Activated CD8-positive, alpha-beta T cell treated with anti-CD3 and anti-CD28 coated beads, Interleukin-2, amount 10 ng/mL, durations not matched to agents 7 days and 5 days (primary cell): ENCODE measurements around the gene FAM3A. TPM values are rescaled to one million over a fixed set of nuclear protein-coding genes. Genes with fewer than 3 reads are reported as not detected.
"Not testable (repeated sequence)": the region's sequence is repeated elsewhere in the genome, so short reads cannot be mapped to it uniquely, and the experiment has no call there.

Experiments used
- ATAC-seq: fragments of 150-1000 bp; cut with Tn5 transposase; one replicate; pipeline ENCODE4 v1.10.0; 2021; ENCODE audit warnings: moderate library complexity
- CTCF ChIA-PET: fragments of 350-600 bp; sonication (Branson Sonifier 250); formaldehyde crosslinking; loops from one replicate; lab custom pipeline; 2021; ENCODE audit warnings: antibody characterized with exemption; lab: Charles Lee
- POLR2A ChIA-PET: fragments of 350-600 bp; sonication (Branson Sonifier 250); formaldehyde crosslinking; loops from one replicate; lab custom pipeline; 2021; ENCODE audit warnings: antibody characterized with exemption; lab: Charles Lee
- DNase-seq: peaks from one replicate; pipeline ENCODE4 v3.0.0-alpha.2; 2020
- H3K27ac Mint-ChIP-seq: one replicate; pipeline ENCODE4 v1.8.0; 2021; ENCODE audit warnings: mild to moderate bottlenecking, mixed read lengths
- H3K27me3 Mint-ChIP-seq: one replicate; pipeline ENCODE4 v1.8.0; 2021; ENCODE audit warnings: low read depth, mixed read lengths
- H3K36me3 Mint-ChIP-seq: one replicate; pipeline ENCODE4 v1.8.0; 2021; ENCODE audit warnings: low read depth, mixed read lengths
- H3K4me1 Mint-ChIP-seq: one replicate; pipeline ENCODE4 v1.8.0; 2021; ENCODE audit warnings: low read depth, mixed read lengths
- H3K4me3 Mint-ChIP-seq: one replicate; pipeline ENCODE4 v1.8.0; 2021; ENCODE audit warnings: mild to moderate bottlenecking, mixed read lengths
- H3K9me3 Mint-ChIP-seq: one replicate; pipeline ENCODE4 v1.8.0; 2022; ENCODE audit warnings: mixed read lengths; ENCODE audit not compliant: insufficient read depth
- total RNA-seq, 2 experiments: library from RNA; stranded (reverse); gene quantifications; one replicate each; pipeline ENCODE4 v1.2.3, GENCODE V29; 2021

The FAM3A gene
- total RNA-seq, 2 experiments from 2014 or later = 28.5 to 31.6 TPM

DNA sequence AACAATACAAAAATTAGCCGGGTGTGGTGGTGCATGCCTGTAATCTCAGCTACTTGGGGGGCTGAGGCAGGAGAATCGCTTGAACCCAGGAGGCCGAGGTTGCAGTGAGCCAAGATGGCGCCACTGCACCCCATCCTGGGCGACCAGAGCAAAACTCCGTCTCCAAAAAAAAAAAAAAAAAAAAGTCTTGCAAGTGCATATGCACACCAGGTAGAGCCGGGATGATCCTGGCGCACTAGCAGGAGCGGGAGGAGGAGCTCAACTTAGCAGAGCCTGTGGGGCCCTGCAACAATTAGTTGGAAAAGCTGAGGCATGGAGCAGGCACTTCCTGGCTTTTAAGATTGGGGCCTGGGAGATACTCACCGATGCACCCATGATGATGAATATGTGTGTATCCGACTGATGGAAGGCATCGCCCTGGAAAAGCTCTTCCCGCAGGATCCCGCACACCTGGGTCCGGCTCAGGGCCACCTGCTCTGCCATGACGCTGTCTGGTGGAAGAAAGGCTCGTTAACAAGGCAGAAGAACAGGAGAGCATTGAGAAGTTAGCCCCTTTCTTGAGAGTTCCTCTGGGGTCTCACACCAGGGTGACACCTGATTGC lies 29.7 kb upstream of the FAM3A start:
- CTCF ChIA-PET = no interaction called here

DNA sequence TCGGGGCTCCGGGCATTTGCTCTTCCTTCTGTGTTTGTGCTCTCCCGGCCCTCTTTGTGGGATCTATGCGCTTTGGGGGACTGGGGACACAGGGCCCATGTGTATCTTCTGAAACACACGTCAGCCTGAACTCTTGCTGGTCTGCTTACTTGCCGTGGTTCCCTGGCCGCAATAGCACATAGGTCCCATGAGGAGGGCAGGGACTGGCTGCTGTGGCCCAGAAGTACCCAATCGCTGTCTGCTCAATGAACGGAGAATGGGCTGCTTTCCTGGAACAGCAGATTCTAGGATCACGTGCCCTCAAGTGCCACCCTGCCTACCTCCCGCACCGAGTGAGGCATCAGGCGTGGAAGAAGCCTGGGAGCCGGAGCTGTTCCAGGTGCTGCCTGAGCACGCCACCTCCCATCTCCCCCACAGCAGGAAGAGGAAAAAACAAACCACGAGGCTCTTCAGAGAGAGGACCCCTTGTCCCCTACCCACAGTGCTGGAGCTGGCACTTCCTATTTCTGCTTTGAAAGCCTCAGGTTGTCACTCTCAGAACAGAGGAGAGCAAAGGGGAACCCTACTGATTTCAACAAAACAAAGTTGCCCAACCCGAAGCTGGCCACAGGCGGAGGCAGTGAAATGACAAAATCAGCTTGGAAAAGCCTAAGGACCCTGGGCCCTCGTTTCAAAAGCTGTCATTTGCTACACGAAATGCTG lies 26.8 kb upstream of the FAM3A start:
- POLR2A ChIA-PET = interaction anchor here (1.1 to 2.5 kb wide), 3 partner anchors 131 to 173 kb away, joined by 3 to 9 read pairs (median 3); partner anchors contain the start of gene TAFAZZIN
- DNase-seq = peak; percentile 43
- peak overlapping the region; percentile 93 for H3K27ac Mint-ChIP-seq
- ATAC-seq = peak; percentile 5
- H3K4me3 Mint-ChIP-seq = peak overlapping the region; percentile 76
- CTCF ChIA-PET = interaction anchor here (1.0 to 2.2 kb wide), 4 partner anchors 16 to 235 kb away, joined by 3 to 9 read pairs (median 4); no protein-coding TSS in a partner anchor
- H3K27me3 Mint-ChIP-seq = no peaks in the 10 kb centered on the region
- peaks cover 43% of the 10 kb centered on the region for H3K4me1 Mint-ChIP-seq
- H3K36me3 Mint-ChIP-seq = peaks cover 35% of the 10 kb centered on the region
- no peaks in the 10 kb centered on the region for H3K9me3 Mint-ChIP-seq

More for the DNA sequence above, 29.7 kb upstream of the FAM3A start:
- H3K4me3 Mint-ChIP-seq = peak overlapping the region; percentile 74
- H3K9me3 Mint-ChIP-seq = no peaks in the 10 kb centered on the region
- POLR2A ChIA-PET = no interaction called here
- peaks cover 41% of the 10 kb centered on the region for H3K36me3 Mint-ChIP-seq
- ATAC-seq = no peak
- peak overlapping the region; percentile 70 for H3K27ac Mint-ChIP-seq
- peaks cover 52% of the 10 kb centered on the region for H3K4me1 Mint-ChIP-seq
- no peaks in the 10 kb centered on the region for H3K27me3 Mint-ChIP-seq
- DNase-seq = no peak

DNA sequence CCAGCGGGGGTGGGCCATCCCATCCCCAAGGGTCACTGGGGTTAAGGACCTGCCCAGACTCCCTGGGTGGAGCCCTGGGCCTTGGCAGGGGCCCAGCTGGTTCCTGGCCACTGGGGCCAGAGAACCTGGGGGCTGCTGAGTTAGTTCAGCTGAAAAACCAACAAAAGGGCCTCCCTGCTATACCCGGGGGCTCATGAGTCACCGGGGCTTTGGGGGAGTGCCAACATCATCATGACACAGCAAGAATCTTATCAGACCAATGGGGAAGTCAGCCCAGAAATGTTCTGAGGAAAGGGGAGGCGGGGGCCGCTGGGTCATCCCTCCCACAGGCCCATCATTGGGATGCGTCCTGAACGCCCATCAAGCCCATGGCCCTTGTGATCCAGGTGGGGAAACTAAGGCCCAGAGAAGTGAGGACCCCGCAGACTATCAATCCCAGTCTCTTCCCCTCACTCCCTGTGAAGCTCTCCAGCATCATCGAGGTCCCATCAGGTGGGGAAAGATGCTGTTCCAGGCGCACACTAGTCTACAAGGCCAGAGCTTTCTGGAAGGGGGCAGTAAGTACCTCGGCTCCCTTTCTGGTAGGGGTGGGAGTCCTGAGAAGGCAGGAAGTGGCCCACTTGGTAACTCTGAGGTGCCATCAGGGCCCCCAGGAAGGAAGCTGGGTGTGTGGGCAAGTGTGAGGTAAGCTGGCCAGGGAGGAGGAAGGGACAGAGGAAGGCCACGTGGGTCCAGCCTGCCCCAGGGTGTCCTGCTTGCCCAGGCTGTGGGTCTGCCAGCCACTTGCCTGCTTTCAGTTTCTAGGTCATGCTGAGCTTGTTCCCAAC lies 26.1 kb upstream of the FAM3A start:
- no peaks in the 10 kb centered on the region for H3K27me3 Mint-ChIP-seq
- H3K36me3 Mint-ChIP-seq = peaks cover 34% of the 10 kb centered on the region
- POLR2A ChIA-PET = interaction anchor here (1.1 to 2.5 kb wide), 4 partner anchors 130 to 172 kb away, joined by 3 to 9 read pairs (median 4); partner anchors contain the start of genes RPL10 and TAFAZZIN
- peak; percentile 49 for DNase-seq
- H3K4me3 Mint-ChIP-seq = peak overlapping the region; percentile 76
- no peaks in the 10 kb centered on the region for H3K9me3 Mint-ChIP-seq
- CTCF ChIA-PET = interaction anchor here (0.6 to 2.2 kb wide), 4 partner anchors 15 to 234 kb away, joined by 3 to 9 read pairs (median 4); partner anchors contain the start of gene RPL10
- peak overlapping the region; percentile 93 for H3K27ac Mint-ChIP-seq
- peaks cover 43% of the 10 kb centered on the region for H3K4me1 Mint-ChIP-seq
- no peak for ATAC-seq

DNA sequence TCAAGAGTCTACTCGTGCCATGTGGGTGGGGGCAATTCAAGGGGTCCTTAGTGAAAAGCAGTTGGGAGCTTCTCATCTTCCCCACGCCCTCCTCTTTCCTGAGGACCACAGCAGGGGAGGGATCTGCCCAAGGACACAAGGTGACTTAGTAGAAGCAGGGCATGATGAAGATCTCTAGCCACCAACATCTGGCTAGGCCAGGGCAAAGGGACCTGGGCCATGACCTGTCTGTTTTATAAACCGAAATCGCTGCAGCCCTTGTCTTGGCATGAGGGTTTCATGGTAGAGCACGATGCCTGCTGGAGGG lies 25.5 kb upstream of the FAM3A start:
- Mint-ChIP-seq H3K27me3 (no peaks in the 10 kb centered on the region), H3K4me3 (no peak overlapping the region), H3K4me1 (peaks cover 43% of the 10 kb centered on the region), H3K9me3 (no peaks in the 10 kb centered on the region), H3K27ac (peak overlapping the region; percentile 93), H3K36me3 (peaks cover 34% of the 10 kb centered on the region)
- DNase-seq (no peak), ATAC-seq (no peak)
- ChIA-PET CTCF (interaction anchor here (0.6 to 1.4 kb wide), 2 partner anchors 143 to 168 kb away, joined by 3 to 4 read pairs; partner anchors contain the start of gene RPL10), POLR2A (interaction anchor here (1.5 to 2.5 kb wide), 2 partner anchors 130 to 144 kb away, joined by 6 to 9 read pairs; partner anchors contain the start of genes RPL10 and TAFAZZIN)

DNA sequence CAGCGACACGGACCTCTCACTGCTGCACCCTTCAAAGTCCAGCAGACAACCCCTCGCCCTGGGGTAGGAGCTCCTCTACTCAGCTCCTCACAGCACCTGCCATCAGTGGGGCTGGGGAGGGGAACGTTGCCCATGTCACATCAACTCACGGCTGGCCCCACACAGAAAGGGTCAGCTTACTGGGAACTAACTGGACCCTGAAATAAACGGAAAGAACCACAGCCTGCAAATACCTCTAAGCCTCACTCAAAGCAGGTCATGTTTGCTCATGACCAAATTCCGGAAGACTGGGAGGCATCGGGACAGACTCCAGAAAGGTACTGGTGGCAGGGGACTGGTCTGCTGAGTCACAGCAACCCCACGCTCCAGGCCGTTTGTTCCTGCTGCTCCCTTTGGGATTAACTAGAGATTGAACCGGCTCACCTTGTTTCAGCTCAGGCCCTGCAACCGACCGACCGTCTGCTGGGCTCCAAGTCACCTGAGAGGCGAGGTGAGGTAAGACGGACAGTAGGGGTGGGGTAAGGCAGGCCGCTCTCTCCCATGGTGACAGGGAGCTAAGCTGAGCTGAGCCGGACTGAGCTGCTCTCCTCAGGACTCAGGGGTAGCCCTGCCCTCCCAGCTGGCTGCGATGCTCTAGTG lies 25.0 kb upstream of the FAM3A start:
- H3K4me1 Mint-ChIP-seq = peaks cover 40% of the 10 kb centered on the region
- no peak for DNase-seq
- ATAC-seq = no peak
- H3K9me3 Mint-ChIP-seq = no peaks in the 10 kb centered on the region
- no peak overlapping the region for H3K4me3 Mint-ChIP-seq
- ChIA-PET CTCF (no interaction called here), POLR2A (interaction anchor here (1.0 to 1.5 kb wide), 2 partner anchors 141 to 143 kb away, joined by 3 to 6 read pairs; partner anchors contain the start of gene RPL10)
- H3K36me3 Mint-ChIP-seq = peaks cover 33% of the 10 kb centered on the region
- H3K27ac Mint-ChIP-seq = peak overlapping the region; percentile 55
- no peaks in the 10 kb centered on the region for H3K27me3 Mint-ChIP-seq

DNA sequence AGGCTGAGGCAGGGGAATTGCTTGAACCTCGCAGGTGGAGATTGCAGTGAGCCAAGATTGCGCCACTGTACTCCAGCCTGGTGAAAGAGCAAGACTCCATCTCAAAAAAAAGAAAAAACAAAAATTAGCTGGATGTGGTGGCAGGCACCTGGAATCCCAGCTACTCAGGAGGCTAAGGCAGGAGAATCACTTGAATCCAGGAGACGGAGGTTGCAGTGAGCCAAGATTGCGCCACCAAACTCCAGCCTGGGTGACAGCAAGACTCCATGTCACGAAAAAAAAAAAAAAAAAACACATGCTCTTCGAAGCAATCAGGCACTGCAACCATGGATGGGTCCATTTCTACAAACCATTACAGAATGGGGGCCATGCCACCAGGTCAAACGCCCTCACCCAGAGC lies 24.3 kb upstream of the FAM3A start:
- ATAC-seq, DNase-seq, CTCF ChIA-PET, H3K27ac Mint-ChIP-seq, H3K9me3 Mint-ChIP-seq, H3K4me3 Mint-ChIP-seq, H3K27me3 Mint-ChIP-seq: not testable (repeated sequence)
- POLR2A ChIA-PET = interaction anchor here (1.0 to 1.3 kb wide), 2 partner anchors 13 to 141 kb away, joined by 3 read pairs; no protein-coding TSS in a partner anchor
- Mint-ChIP-seq H3K4me1 (peaks cover 36% of the 10 kb centered on the region), H3K36me3 (peaks cover 33% of the 10 kb centered on the region)

DNA sequence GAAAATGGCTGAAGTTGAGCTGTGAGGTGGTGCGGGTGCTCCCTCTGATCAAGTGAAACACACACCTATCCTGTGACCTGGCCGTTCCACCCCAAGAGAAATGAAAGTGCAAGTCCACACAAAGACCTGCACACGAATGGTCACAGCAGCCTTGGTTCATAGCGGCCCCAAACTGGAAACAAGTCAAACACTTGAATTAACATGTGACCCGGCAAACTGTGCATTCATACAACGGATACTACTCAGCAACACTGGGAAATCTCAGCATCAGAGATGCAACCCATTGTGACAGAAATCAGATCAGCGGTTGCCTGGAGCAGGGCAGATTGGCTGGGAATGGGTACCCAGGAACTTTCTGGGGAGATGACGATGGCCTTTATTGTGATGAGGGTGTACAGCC lies 23.0 kb upstream of the FAM3A start:
- ATAC-seq = no peak
- Mint-ChIP-seq H3K27ac (peak overlapping the region; percentile 43), H3K9me3 (no peaks in the 10 kb centered on the region), H3K27me3 (no peaks in the 10 kb centered on the region), H3K36me3 (peaks cover 32% of the 10 kb centered on the region), H3K4me3 (no peak overlapping the region), H3K4me1 (peaks cover 34% of the 10 kb centered on the region)
- CTCF ChIA-PET = interaction anchor here (1.1 kb wide), 1 partner anchor 165 kb away, joined by 4 read pairs; no protein-coding TSS in a partner anchor
- POLR2A ChIA-PET = no interaction called here
- DNase-seq = no peak

DNA sequence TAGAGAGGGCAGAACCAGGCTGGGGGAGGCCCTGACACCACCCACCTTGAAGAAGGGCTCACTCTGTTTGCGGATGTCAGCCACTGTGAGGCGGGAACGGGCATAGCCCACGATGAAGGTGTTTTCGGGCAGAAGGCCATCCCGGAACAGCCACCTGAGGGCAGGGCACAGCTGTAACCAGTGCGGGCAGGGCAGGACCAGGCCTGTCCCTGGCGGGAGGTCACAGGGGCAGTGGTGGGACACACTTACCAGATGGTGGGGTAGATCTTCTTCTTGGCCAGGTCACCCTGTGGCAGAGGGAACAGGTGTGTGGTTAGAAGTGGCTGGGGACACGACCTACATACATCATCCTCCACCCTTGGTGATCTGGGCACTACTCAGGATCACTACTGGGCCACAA lies 19.9 kb upstream of the FAM3A start:
- Mint-ChIP-seq H3K4me3 (no peak overlapping the region), H3K36me3 (peaks cover 33% of the 10 kb centered on the region), H3K27me3 (no peaks in the 10 kb centered on the region), H3K9me3 (no peaks in the 10 kb centered on the region), H3K27ac (no peak overlapping the region), H3K4me1 (peaks cover 14% of the 10 kb centered on the region)
- ATAC-seq (no peak), DNase-seq (no peak)
- ChIA-PET POLR2A (interaction anchor here (2.6 kb wide), 1 partner anchor 137 kb away, joined by 9 read pairs; the partner anchor contains the start of gene RPL10), CTCF (interaction anchor here (1.0 to 1.1 kb wide), 2 partner anchors 137 to 162 kb away, joined by 3 to 5 read pairs; no protein-coding TSS in a partner anchor)

DNA sequence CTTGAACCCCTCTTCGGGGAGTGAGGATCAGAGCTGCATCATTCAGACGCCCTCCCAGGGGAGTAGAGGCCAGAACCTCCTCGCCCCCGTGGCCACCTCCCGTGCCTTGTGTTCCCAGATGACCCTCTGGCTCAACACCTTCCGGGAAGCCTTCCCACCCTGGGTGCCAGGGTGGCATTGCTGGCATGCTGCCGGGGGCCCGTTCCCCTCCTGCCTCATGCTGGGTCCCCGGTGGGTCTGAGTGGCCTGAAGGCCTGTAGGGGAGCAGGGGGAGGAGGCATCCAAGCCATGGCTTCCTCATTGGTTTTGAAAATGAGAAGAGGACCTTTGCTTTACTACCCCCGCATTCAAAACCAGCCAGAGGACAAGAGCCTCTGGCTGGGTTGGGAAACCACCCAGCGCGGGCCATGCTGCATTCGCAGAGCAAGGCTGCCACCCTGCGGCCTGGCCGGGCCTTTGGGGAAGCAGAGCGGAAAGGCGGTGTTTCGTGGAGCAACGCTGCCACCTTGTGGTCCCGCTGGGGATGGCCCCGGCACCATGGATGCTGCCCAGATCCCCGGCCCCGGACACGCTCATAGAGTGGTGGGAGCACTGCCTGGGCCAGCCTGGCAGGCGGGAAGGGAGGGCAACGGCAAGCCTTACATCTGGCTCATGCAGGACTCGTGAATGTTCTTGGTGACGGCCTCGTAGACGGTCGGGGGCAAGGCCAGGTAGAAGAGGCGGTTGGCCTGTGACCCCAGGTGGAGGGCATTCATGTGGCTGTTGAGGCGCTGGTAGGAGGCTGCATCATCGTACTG lies 18.7 kb upstream of the FAM3A start:
- H3K9me3 Mint-ChIP-seq = no peaks in the 10 kb centered on the region
- POLR2A ChIA-PET = interaction anchor here (2.6 kb wide), 1 partner anchor 136 kb away, joined by 9 read pairs; the partner anchor contains the start of gene RPL10
- peaks cover 35% of the 10 kb centered on the region for H3K36me3 Mint-ChIP-seq
- peak; percentile 89 for DNase-seq
- peaks cover 14% of the 10 kb centered on the region for H3K4me1 Mint-ChIP-seq
- CTCF ChIA-PET = interaction anchor here (0.8 to 1.8 kb wide), 8 partner anchors 8 to 161 kb away, joined by 3 to 10 read pairs (median 4); partner anchors contain the start of genes FLNA, RPL10 and SLC10A3
- ATAC-seq = peak; percentile 97
- H3K27me3 Mint-ChIP-seq = no peaks in the 10 kb centered on the region
- no peak overlapping the region for H3K4me3 Mint-ChIP-seq
- peak overlapping the region; percentile 66 for H3K27ac Mint-ChIP-seq

DNA sequence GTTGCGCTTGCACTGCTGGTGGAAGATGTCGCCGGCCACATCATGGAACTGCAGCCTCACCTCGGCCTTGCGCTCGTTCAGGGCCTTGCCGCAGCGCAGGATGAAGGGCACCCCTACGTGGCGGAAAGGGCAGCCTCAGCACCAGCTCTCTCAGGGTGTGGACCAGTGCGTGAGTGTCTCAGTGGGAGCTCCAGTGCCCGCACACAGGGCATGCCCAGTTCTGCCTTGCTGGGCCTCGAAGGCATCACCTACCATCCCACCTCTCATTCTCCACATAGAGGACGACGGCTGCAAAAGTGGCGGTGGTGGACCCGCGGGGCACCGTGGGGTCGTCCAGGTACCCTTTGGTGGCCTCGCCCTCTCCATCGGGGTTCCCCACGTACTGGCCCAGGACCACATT lies 16.7 kb upstream of the FAM3A start:
- Mint-ChIP-seq H3K27me3 (no peaks in the 10 kb centered on the region), H3K27ac (no peak overlapping the region), H3K4me1 (peaks cover 7% of the 10 kb centered on the region), H3K36me3 (peaks cover 29% of the 10 kb centered on the region), H3K4me3 (no peak overlapping the region), H3K9me3 (no peaks in the 10 kb centered on the region)
- POLR2A ChIA-PET = interaction anchor here (0.9 kb wide), 1 partner anchor 135 kb away, joined by 3 read pairs; no protein-coding TSS in a partner anchor
- no peak for DNase-seq
- no peak for ATAC-seq
- CTCF ChIA-PET = interaction anchor here (1.6 kb wide), 1 partner anchor 159 kb away, joined by 10 read pairs; the partner anchor contains the start of gene FLNA
